Measurements from ENCODE around the gene SPNS1.

DNA sequence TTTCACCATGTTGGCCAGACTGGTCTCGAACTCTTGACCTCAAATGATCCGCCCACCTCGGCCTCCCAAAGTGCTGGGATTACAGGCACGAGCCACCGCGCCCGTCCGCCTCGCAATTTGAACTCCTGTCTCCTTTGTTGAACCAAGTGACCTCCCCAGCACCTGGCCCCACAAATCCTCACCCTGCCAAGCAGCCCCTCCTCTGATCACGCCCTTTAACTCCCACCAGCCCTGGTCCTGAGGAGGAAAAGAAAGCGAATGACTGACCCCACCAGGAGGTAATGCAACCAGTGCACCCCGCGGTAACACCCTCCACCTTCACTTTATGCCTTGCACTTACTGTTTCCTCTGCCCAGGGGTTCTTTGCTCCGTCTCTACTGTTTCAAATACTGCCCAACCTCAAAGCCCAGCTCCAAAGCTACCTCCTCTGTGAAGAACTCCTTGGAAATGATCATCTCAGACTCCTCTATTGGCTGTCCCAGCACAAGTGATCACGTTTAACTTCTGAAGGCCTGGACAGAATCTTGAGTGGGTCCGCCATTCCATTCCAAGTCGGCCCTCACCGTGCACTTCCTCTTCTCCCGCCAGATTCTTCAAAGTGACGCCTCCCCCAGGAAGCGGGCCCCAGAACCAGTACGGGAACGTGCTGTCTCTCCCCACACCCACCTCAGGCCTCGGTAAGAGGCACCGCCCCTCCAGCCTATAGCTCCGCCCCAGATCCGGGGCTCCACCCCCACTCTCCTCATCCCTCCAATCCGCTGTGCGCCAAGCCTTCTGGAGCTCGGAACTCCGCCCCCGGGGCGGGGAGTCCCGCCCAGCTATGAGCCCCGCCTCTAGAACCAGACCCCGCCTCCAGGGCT is 38.4 kb upstream of the SPNS1 start:
- TF ChIP-seq POLR2A (IDR thresholded peaks at IDR 0.05; ENCODE audit: low read length) (no peak), GATA1 (IDR thresholded peaks at IDR 0.05; ENCODE audit: low read depth, low read length) (no peak)
